Heart left ventricle (tissue), 13 donors: Measurements from ENCODE around the gene ZNF543.

Experiments used
- CTCF ChIP-seq, 12 donors: fragments of 200-600 bp; sonication (generic) in 4 of 12; IDR thresholded peaks; one replicate each; pipeline versions ENCODE4 v1.5.0 to v1.8.0; 2018 to 2022; ENCODE audit warnings: antibody characterized with exemption in 12 of 12, mild to moderate bottlenecking in 5 of 12
- POLR2A ChIP-seq, 2 donors: fragments of 450-650 bp; IDR thresholded peaks; one replicate each; pipeline ENCODE4 v1.6.1; 2017; ENCODE audit warnings: antibody characterized with exemption in 2 of 2, mild to moderate bottlenecking in 2 of 2, moderate library complexity in 2 of 2
- donor health status: ischemic (EF 13 %, LVEDD 7.1; RV severe dilation, severe dysfunction).
- donor health status: DM: no; HTN: yes; CAD: no.
- donor health status: DM: no; HTN: no; CAD: no.
- donor health status: ischemic (EF 25% LVEDD 6.9; RV normal size, moderate dysfunction).
- donor health status: ischemic (EF 25% LVEDD 5.7; RV mildly dilated, moderate dysfunction).
- donor health status: ischemic (EF 35%, LVEDD 5.7; RV mildly dilated, moderate dysfunction).
- donor health status: nonischemic (EF 11% LVEDD 7.7; RV severe dilation, severe dysfunction).
- donor health status: DM: yes; HTN: yes; CAD: no.
- donor health status: PGD.
- donor health status: ischemic (EF 29% LVEDD 5.4; RV normal size, mild dysfunction).
- donor health status: nonischemic (EF 23%, LVEDD 6.1; RV moderate dilation, normal function).

- TF ChIP-seq CTCF (IDR thresholded peaks at IDR 0.05) = no peak
- TF ChIP-seq POLR2A (IDR thresholded peaks at IDR 0.05) = no peak
Measured at GRCh38 chr19:57334191-57334590, 13.9 kb downstream of the ZNF543 start.
